ENCODE data around the gene NPIPA5. TPM values are rescaled to one million over a fixed set of nuclear protein-coding genes. Genes with fewer than 3 reads are reported as not detected.
A peak's percentile ranks its signal among the peaks of the same experiment; 100 is the strongest.

The NPIPA5 gene
- total and polyA plus RNA-seq, 2 of the 13 experiments (the other 11 are each of a cell fraction or from before 2014, with no cell fraction given), result 9.7 to 21.5 TPM

DNA sequence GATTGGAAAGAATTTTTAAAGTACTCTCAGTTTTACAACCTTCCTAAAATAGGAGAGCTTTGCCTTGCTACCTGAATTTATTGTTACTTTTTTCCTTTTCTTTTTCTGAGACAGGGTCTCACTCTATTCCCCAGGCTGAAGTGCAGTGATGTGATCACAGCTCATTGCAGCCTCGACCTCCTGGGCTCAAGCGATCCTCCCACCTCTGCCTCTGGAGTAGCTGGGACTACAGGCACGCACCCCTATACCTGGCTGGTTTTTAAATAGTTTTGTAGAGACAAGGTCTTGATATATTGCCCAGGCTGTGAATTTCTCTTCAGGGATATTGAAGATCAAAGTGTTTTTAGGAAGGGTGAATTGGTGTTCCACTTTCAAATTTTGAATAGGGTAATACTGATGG lies 21.2 kb upstream of the NPIPA5 start:
- H3K9me3 ChIP-seq (ENCODE audit: low read length), result no peaks in the 10 kb centered on the region
- H2AFZ ChIP-seq (ENCODE audit: low read length), result no peak overlapping the region
- H3K4me2 ChIP-seq (ENCODE audit: low read depth, low read length), result peak overlapping the region; percentile 71
- POLR2A ChIA-PET, result interaction anchor here (0.6 to 1.7 kb wide), 4 partner anchors 9 to 305 kb away, joined by 3 to 6 read pairs (median 3); partner anchors contain the start of gene RRN3
- H3K4me1 ChIP-seq (ENCODE audit: insufficient read depth, low read length), result peaks cover 70% of the 10 kb centered on the region
- WGBS (ENCODE audit: low lambda C conversion rate), result 59% methylated on average over 3 of the region's 3 CpGs
- CTCF ChIA-PET (ENCODE audit: low intra/inter-chr PET ratio, low total read pairs), result no interaction called here
- intact Hi-C loops (cut with micrococcal nuclease; ENCODE audit: unreplicated experiment), result no loop called here
- DNase-seq (ENCODE audit: low spot score) (no peak), ATAC-seq (no peak), FAIRE-seq (no peak)
- no peaks in the 10 kb centered on the region for H4K20me1 ChIP-seq (ENCODE audit: insufficient read depth, low read length)
- H3K4me3 ChIP-seq (replicated peaks in 1 of 3; ENCODE audit: insufficient read depth in 1 of 3, low read depth in 2 of 3, low read length in 3 of 3), result peak overlapping the region in 1 of 3 experiments; percentile 45; a peak in 1 of 6 replicates
- in situ Hi-C loops (cut with HindIII; ENCODE audit: extremely low pct_ligation_motif_present, low pct_unique_long_range_greater_than_20kb), result no loop called here
- H3K79me2 ChIP-seq (ENCODE audit: insufficient read depth, low read length), result peaks cover 34% of the 10 kb centered on the region
- H3K27ac ChIP-seq (ENCODE audit: extremely low read length, insufficient read depth, low read length), result peak overlapping the region; percentile 71
- peaks cover 1 to 18% of the 10 kb centered on the region in 2 experiments; a peak in 4 of 5 replicates for H3K36me3 ChIP-seq (replicated peaks in 1 of 2; ENCODE audit: control insufficient read depth in 1 of 2, insufficient read depth in 2 of 2, low read length in 2 of 2)
- H3K27me3 ChIP-seq (ENCODE audit: control insufficient read depth in 1 of 2, insufficient read depth in 2 of 2, low read length in 2 of 2), result no peaks in the 10 kb centered on the region
- no TSS peak for BruUV-seq (replicated peaks)
- peak overlapping the region; percentile 84 for H3K9ac ChIP-seq (ENCODE audit: insufficient read depth, low read depth, low read length)
- TF ChIP-seq YEATS4 (CRISPR knock-in tag; IDR thresholded peaks at IDR 0.05; ENCODE audit: borderline replicate concordance) (no peak), ZNF326 (CRISPR knock-in tag; IDR thresholded peaks at IDR 0.05; ENCODE audit: borderline replicate concordance) (no peak), NKX3-1 (CRISPR knock-in tag; IDR thresholded peaks at IDR 0.05) (no peak), REL (CRISPR knock-in tag; conservative IDR thresholded peaks at IDR 0.05) (no peak), ZNF7 (CRISPR knock-in tag; IDR thresholded peaks at IDR 0.05) (no peak), ZNF775 (CRISPR knock-in tag; IDR thresholded peaks at IDR 0.05; ENCODE audit: borderline replicate concordance) (peak; percentile 15; the same call in 1 of the 2 replicates), IKZF4 (CRISPR knock-in tag; IDR thresholded peaks at IDR 0.05; ENCODE audit: borderline replicate concordance, low read depth, not compliant biosample characterization) (no peak), TOPORS (CRISPR knock-in tag; IDR thresholded peaks at IDR 0.05) (0 out of 2 replicates have a peak, but pooled peaks have one; percentile 10), HOXA5 (CRISPR knock-in tag; IDR thresholded peaks at IDR 0.05) (no peak)
- TF ChIP-seq, protein P1, sequence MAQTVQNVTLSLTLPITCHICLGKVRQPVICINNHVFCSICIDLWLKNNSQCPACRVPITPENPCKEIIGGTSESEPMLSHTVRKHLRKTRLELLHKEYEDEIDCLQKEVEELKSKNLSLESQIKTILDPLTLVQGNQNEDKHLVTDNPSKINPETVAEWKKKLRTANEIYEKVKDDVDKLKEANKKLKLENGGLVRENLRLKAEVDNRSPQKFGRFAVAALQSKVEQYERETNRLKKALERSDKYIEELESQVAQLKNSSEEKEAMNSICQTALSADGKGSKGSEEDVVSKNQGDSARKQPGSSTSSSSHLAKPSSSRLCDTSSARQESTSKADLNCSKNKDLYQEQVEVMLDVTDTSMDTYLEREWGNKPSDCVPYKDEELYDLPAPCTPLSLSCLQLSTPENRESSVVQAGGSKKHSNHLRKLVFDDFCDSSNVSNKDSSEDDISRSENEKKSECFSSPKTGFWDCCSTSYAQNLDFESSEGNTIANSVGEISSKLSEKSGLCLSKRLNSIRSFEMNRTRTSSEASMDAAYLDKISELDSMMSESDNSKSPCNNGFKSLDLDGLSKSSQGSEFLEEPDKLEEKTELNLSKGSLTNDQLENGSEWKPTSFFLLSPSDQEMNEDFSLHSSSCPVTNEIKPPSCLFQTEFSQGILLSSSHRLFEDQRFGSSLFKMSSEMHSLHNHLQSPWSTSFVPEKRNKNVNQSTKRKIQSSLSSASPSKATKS (CRISPR knock-in tag; IDR thresholded peaks at IDR 0.05), result no peak
- TF ChIP-seq, protein P2, sequence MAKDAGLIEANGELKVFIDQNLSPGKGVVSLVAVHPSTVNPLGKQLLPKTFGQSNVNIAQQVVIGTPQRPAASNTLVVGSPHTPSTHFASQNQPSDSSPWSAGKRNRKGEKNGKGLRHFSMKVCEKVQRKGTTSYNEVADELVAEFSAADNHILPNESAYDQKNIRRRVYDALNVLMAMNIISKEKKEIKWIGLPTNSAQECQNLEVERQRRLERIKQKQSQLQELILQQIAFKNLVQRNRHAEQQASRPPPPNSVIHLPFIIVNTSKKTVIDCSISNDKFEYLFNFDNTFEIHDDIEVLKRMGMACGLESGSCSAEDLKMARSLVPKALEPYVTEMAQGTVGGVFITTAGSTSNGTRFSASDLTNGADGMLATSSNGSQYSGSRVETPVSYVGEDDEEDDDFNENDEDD (CRISPR knock-in tag; IDR thresholded peaks at IDR 0.05; ENCODE audit: borderline replicate concordance), result no peak
- TF ChIP-seq, protein P3, sequence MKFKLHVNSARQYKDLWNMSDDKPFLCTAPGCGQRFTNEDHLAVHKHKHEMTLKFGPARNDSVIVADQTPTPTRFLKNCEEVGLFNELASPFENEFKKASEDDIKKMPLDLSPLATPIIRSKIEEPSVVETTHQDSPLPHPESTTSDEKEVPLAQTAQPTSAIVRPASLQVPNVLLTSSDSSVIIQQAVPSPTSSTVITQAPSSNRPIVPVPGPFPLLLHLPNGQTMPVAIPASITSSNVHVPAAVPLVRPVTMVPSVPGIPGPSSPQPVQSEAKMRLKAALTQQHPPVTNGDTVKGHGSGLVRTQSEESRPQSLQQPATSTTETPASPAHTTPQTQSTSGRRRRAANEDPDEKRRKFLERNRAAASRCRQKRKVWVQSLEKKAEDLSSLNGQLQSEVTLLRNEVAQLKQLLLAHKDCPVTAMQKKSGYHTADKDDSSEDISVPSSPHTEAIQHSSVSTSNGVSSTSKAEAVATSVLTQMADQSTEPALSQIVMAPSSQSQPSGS (CRISPR knock-in tag; IDR thresholded peaks at IDR 0.05), result no peak
- TF ChIP-seq, protein P4, sequence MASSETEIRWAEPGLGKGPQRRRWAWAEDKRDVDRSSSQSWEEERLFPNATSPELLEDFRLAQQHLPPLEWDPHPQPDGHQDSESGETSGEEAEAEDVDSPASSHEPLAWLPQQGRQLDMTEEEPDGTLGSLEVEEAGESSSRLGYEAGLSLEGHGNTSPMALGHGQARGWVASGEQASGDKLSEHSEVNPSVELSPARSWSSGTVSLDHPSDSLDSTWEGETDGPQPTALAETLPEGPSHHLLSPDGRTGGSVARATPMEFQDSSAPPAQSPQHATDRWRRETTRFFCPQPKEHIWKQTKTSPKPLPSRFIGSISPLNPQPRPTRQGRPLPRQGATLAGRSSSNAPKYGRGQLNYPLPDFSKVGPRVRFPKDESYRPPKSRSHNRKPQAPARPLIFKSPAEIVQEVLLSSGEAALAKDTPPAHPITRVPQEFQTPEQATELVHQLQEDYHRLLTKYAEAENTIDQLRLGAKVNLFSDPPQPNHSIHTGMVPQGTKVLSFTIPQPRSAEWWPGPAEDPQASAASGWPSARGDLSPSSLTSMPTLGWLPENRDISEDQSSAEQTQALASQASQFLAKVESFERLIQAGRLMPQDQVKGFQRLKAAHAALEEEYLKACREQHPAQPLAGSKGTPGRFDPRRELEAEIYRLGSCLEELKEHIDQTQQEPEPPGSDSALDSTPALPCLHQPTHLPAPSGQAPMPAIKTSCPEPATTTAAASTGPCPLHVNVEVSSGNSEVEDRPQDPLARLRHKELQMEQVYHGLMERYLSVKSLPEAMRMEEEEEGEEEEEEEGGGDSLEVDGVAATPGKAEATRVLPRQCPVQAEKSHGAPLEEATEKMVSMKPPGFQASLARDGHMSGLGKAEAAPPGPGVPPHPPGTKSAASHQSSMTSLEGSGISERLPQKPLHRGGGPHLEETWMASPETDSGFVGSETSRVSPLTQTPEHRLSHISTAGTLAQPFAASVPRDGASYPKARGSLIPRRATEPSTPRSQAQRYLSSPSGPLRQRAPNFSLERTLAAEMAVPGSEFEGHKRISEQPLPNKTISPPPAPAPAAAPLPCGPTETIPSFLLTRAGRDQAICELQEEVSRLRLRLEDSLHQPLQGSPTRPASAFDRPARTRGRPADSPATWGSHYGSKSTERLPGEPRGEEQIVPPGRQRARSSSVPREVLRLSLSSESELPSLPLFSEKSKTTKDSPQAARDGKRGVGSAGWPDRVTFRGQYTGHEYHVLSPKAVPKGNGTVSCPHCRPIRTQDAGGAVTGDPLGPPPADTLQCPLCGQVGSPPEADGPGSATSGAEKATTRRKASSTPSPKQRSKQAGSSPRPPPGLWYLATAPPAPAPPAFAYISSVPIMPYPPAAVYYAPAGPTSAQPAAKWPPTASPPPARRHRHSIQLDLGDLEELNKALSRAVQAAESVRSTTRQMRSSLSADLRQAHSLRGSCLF (CRISPR knock-in tag; IDR thresholded peaks at IDR 0.05; ENCODE audit: borderline replicate concordance), result no peak
- TF ChIP-seq, protein P5, sequence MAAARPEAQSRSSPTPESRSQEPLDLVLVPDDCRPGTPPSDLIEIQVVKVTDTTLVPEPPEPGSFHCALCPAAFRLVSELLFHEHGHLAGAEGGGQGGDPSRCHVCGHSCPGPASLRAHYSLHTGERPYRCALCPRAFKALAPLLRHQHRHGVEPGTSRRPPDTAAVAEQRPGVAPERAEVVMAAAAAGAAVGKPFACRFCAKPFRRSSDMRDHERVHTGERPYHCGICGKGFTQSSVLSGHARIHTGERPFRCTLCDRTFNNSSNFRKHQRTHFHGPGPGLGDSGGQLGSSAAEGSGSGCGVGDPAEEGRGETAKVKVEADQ (CRISPR knock-in tag; IDR thresholded peaks at IDR 0.05; ENCODE audit: borderline replicate concordance), result no peak

Measured in HepG2 (cell line).